CD8-positive, alpha-beta memory T cell (primary cell): ENCODE results near the gene RPUSD1. TPM values are rescaled to one million over a fixed set of nuclear protein-coding genes. Genes with fewer than 3 reads are reported as not detected.

Experiments used
- CTCF ChIA-PET: fragments of 350-600 bp; sonication (Branson Sonifier 250); formaldehyde crosslinking; loops from one replicate; lab custom pipeline; 2021; ENCODE audit warnings: antibody characterized with exemption; lab: Charles Lee
- POLR2A ChIA-PET: fragments of 350-600 bp; sonication (Branson Sonifier 250); formaldehyde crosslinking; loops from one replicate; lab custom pipeline; 2021; ENCODE audit warnings: antibody characterized with exemption; lab: Charles Lee
- DNase-seq, 5 donors: peaks; one replicate each; pipeline versions ENCODE4 v3.0.0 to v3.0.0-alpha.2; 2020 to 2022; ENCODE audit warnings: mixed read lengths in 1 of 5
- H3K27ac ChIP-seq: one replicate; pipeline ENCODE4 v1.7.0; 2013; ENCODE audit warnings: low read depth, mild to moderate bottlenecking, low read length, moderate library complexity
- H3K27me3 ChIP-seq: 2 replicates; pipeline ENCODE4 v1.7.0; 2013; ENCODE audit warnings: low read length, mild to moderate bottlenecking; ENCODE audit not compliant: insufficient read depth, poor library complexity, severe bottlenecking
- H3K36me3 ChIP-seq: 2 replicates; pipeline ENCODE4 v1.7.0; 2013; ENCODE audit warnings: mild to moderate bottlenecking, low read length, moderate library complexity; ENCODE audit not compliant: insufficient read depth
- H3K4me1 ChIP-seq: 2 replicates; pipeline ENCODE4 v1.7.0; 2013; ENCODE audit warnings: mild to moderate bottlenecking, low read length, moderate library complexity; ENCODE audit not compliant: insufficient read depth
- H3K4me3 ChIP-seq: 2 replicates; pipeline ENCODE4 v1.7.0; 2013; ENCODE audit warnings: mild to moderate bottlenecking, low read length
- H3K9me3 ChIP-seq: 2 replicates; pipeline ENCODE4 v1.7.0; 2013; ENCODE audit warnings: mild to moderate bottlenecking, low read length
- H3K27ac Mint-ChIP-seq, 8 donors: one replicate each; pipeline ENCODE4 v1.8.0; 2020 to 2021; ENCODE audit warnings: mixed read lengths in 8 of 8, mild to moderate bottlenecking in 6 of 8, inconsistent platforms in 3 of 8, moderate library complexity in 3 of 8
- H3K27me3 Mint-ChIP-seq, 2 donors: one replicate each; pipeline ENCODE4 v1.8.0; 2020 to 2021; ENCODE audit warnings: mixed read lengths in 2 of 2, mild to moderate bottlenecking in 1 of 2, moderate library complexity in 1 of 2
- H3K36me3 Mint-ChIP-seq, 3 donors: one replicate each; pipeline ENCODE4 v1.8.0; 2020 to 2021; ENCODE audit warnings: mixed read lengths in 3 of 3, inconsistent platforms in 1 of 3, mild to moderate bottlenecking in 1 of 3
- H3K4me1 Mint-ChIP-seq, 3 donors: one replicate each; pipeline ENCODE4 v1.8.0; 2020 to 2021; ENCODE audit warnings: mixed read lengths in 3 of 3, inconsistent platforms in 1 of 3, mild to moderate bottlenecking in 1 of 3
- H3K4me3 Mint-ChIP-seq, 7 donors: one replicate each; pipeline ENCODE4 v1.8.0; 2020 to 2021; ENCODE audit warnings: mixed read lengths in 7 of 7, mild to moderate bottlenecking in 6 of 7, moderate library complexity in 4 of 7, inconsistent platforms in 2 of 7
- H3K9me3 Mint-ChIP-seq, 5 donors: one replicate each; pipeline ENCODE4 v1.8.0; 2020 to 2022; ENCODE audit warnings: mixed read lengths in 5 of 5, mild to moderate bottlenecking in 3 of 5, moderate library complexity in 2 of 5, inconsistent platforms in 1 of 5
- polyA plus RNA-seq: library from polyadenylated mRNA; unstranded; fragments of 300-500 nt; fragmentation: Illumina TruSeq; gene quantifications from one replicate; pipeline ENCODE4 v1.2.3, GENCODE V29; 2021
- total RNA-seq, 2 experiments: library from RNA; stranded (reverse); gene quantifications; one replicate each; pipeline ENCODE4 v1.2.3, GENCODE V29; 2021

RPUSD1 gene
- total and polyA plus RNA-seq, 3 experiments from 2014 or later, result 34.2 to 44.5 (median 40.2) TPM

GRCh38 chr16:799948-800833 is 12.0 kb upstream of the RPUSD1 start, which contains the start of gene GNG13:
Gene GNG13 (minus strand): TSS chr16:800734. CDS start chr16:799077, 1,657 bp downstream.
- H3K4me3 Mint-ChIP-seq, result no peak within 1 kb of the TSS
- no peaks in the 10 kb centered on the region for H3K9me3 ChIP-seq
- H3K27me3 Mint-ChIP-seq, result peaks cover 13 to 15% of the 10 kb centered on the region in 2 donors
- no peak within 1 kb of the TSS for H3K27ac Mint-ChIP-seq
- H3K9me3 Mint-ChIP-seq, result peaks cover 0 to 2% (median 0%) of the 10 kb centered on the region in 5 donors
- CTCF ChIA-PET, result interaction anchor here (1.1 kb wide), 1 partner anchor 15 kb away, joined by 3 read pairs; no protein-coding TSS in a partner anchor
- POLR2A ChIA-PET, result no interaction called here
- peaks cover 6% of the 10 kb centered on the region for H3K27me3 ChIP-seq
- H3K4me3 ChIP-seq, result no peak within 1 kb of the TSS
- H3K27ac ChIP-seq, result no peak within 1 kb of the TSS
- no peaks in the 10 kb centered on the region for H3K36me3 ChIP-seq
- H3K4me1 ChIP-seq, result no peaks in the 10 kb centered on the region
- no peaks in the 10 kb centered on the region for H3K36me3 Mint-ChIP-seq
- DNase-seq, result no peak
- H3K4me1 Mint-ChIP-seq, result no peaks in the 10 kb centered on the region

DNA sequence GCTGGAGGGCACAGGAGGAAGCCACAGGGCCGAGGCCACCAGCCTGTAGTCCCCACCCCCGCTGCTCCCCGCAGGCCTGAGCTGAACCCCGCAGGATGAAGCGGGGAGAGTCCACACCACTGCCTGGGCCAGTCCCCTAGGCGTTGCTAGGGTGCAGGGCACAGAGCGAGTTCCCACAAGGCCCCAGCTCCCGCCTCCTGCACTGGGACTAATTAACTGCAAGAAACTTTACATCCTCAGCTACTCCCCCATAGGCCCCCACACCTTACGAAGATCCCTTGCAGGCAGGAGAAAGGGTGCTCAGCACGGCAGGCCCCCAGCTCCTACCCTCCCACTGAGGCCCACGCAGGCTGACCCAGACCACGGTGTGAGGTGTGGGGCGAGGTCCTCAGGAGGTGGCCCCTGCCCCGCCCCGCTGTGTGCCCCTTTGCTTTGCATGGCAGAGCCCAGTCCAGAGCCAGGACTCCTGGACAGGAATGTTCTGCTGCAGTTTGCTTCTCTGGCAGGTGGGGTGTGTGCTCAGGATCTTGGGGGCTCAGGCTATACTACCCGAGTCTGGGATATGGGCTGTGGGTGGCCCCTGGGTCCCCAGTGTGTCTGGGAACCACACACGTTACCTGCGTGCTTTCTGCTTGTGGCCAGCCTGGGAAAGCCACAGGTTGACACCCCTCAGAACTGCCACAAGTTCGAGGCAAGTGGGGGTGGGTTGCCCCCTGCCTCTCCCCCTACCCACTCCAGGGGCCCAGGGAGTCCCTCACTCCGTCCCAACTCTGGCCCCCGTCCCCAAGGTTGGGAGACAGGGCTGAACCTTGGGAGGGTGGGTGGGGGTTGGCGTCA is 11.1 kb upstream of the RPUSD1 start:
- peaks cover 6% of the 10 kb centered on the region for H3K27me3 ChIP-seq
- H3K36me3 Mint-ChIP-seq, result no peaks in the 10 kb centered on the region
- POLR2A ChIA-PET, result no interaction called here
- H3K27me3 Mint-ChIP-seq, result peaks cover 12 to 15% of the 10 kb centered on the region in 2 donors
- no peak overlapping the region for H3K4me3 Mint-ChIP-seq
- no peak overlapping the region for H3K4me3 ChIP-seq
- CTCF ChIA-PET, result no interaction called here
- DNase-seq, result no peak
- H3K4me1 ChIP-seq, result no peaks in the 10 kb centered on the region
- H3K27ac Mint-ChIP-seq, result no peak overlapping the region
- peaks cover 0 to 2% (median 0%) of the 10 kb centered on the region in 5 donors for H3K9me3 Mint-ChIP-seq
- H3K36me3 ChIP-seq, result no peaks in the 10 kb centered on the region
- no peaks in the 10 kb centered on the region for H3K9me3 ChIP-seq
- no peaks in the 10 kb centered on the region for H3K4me1 Mint-ChIP-seq
- H3K27ac ChIP-seq, result no peak overlapping the region

GRCh38 chr16:798666-799065 is 10.5 kb upstream of the RPUSD1 start:
- Mint-ChIP-seq H3K4me3 (no peak overlapping the region), H3K27ac (no peak overlapping the region), H3K4me1 (no peaks in the 10 kb centered on the region), H3K9me3 (peaks cover 0 to 2% (median 0%) of the 10 kb centered on the region in 5 donors), H3K27me3 (peaks cover 11 to 15% of the 10 kb centered on the region in 2 donors), H3K36me3 (no peaks in the 10 kb centered on the region)
- no peak overlapping the region for H3K27ac ChIP-seq
- ChIA-PET CTCF (no interaction called here), POLR2A (no interaction called here)
- no peak overlapping the region for H3K4me3 ChIP-seq
- DNase-seq, result no peak
- peaks cover 6% of the 10 kb centered on the region for H3K27me3 ChIP-seq
- H3K9me3 ChIP-seq, result no peaks in the 10 kb centered on the region
- H3K36me3 ChIP-seq, result no peaks in the 10 kb centered on the region
- no peaks in the 10 kb centered on the region for H3K4me1 ChIP-seq

DNA sequence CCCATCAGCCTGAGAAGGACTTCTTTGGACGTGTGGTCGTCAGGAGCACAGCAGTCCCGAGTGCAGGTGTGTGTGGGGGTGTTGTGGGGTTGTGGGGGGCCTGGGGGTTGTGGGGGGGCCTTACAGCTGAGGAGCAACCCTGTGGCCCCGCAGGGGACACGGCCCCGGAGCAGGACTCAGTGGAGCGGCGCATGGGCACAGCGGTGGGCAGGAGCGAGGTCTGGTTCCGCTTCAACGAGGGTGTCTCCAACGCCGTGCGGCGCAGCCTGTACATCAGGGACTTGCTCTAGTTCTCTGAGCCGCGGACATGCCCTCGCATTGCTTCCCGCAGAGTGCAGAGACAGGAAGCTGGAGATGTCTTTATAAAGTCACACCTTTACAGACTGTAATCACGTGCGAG is 9.5 kb upstream of the RPUSD1 start:
- H3K27ac Mint-ChIP-seq, result no peak overlapping the region
- Histone ChIP-seq H3K4me3 (no peak overlapping the region), H3K4me1 (no peaks in the 10 kb centered on the region), H3K27me3 (peaks cover 6% of the 10 kb centered on the region), H3K36me3 (no peaks in the 10 kb centered on the region), H3K27ac (no peak overlapping the region), H3K9me3 (no peaks in the 10 kb centered on the region)
- H3K9me3 Mint-ChIP-seq, result peaks cover 0 to 2% (median 0%) of the 10 kb centered on the region in 5 donors
- peaks cover 11 to 15% of the 10 kb centered on the region in 2 donors for H3K27me3 Mint-ChIP-seq
- no peak overlapping the region for H3K4me3 Mint-ChIP-seq
- ChIA-PET CTCF (no interaction called here), POLR2A (no interaction called here)
- DNase-seq, result no peak
- H3K36me3 Mint-ChIP-seq, result no peaks in the 10 kb centered on the region
- H3K4me1 Mint-ChIP-seq, result no peaks in the 10 kb centered on the region

DNA sequence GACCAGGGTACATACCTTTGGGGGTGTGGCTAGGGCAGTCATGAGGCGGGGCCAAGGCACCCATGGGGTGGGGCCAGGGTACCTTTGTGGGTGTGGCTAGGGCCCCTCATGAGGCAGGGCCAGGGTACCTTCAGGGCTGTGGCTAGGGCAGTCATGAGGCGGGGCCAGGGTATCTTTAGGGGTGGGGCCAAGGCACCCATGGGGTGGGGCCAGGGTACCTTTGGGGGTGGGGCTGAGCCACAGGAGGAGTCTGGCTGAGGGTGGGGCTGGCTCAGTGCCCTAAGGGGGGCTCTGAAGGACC is 8.9 kb upstream of the RPUSD1 start:
- peaks cover 6% of the 10 kb centered on the region for H3K27me3 ChIP-seq
- ChIA-PET CTCF (no interaction called here), POLR2A (no interaction called here)
- H3K36me3 ChIP-seq, result no peaks in the 10 kb centered on the region
- H3K4me1 Mint-ChIP-seq, result no peaks in the 10 kb centered on the region
- no peak overlapping the region for H3K27ac ChIP-seq
- no peaks in the 10 kb centered on the region for H3K9me3 ChIP-seq
- H3K4me1 ChIP-seq, result no peaks in the 10 kb centered on the region
- no peak for DNase-seq
- no peak overlapping the region for H3K27ac Mint-ChIP-seq
- no peak overlapping the region for H3K4me3 ChIP-seq
- no peak overlapping the region for H3K4me3 Mint-ChIP-seq
- H3K27me3 Mint-ChIP-seq, result peaks cover 8 to 11% of the 10 kb centered on the region in 2 donors
- H3K9me3 Mint-ChIP-seq, result peaks cover 0 to 2% (median 0%) of the 10 kb centered on the region in 5 donors
- H3K36me3 Mint-ChIP-seq, result no peaks in the 10 kb centered on the region

DNA sequence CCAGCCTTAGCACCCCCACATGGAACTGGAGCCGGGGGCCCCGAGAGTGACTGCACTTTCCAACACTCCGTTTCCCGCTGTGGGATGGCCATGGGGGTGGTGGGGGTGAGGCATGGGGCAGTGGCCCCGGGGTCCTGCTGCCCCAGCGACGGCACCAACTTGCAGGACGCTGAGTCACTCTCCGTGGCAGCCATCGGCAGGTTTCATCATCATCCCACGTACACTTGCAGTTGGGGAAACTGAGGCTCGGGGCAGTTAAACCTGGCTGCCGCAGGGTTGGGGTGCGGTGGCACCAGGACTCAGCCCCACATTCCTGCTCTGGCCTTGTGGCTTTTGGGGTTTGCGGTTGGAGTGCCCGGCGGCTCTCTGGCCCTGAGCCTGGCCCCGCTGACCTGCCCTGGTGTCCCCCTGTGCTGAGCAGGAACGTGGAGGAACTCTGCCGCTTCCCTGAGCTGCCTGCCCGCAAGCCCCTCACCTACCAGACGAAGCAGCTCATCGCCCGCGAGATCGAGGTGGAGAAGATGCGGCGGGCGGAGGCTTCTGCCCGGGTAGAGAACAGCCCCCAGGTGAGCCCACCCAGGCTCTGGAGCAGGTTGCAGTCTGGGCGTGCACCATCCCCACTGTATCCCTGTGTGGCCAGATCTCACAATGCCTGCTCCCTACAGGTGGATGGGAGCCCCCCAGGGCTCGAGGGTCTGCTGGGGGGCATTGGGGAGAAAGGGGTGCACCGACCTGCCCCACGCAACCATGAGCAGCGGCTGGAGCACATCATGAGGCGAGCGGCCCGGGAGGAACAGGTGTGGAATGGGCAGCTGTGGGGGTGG is 8.3 kb upstream of the RPUSD1 start:
- Histone ChIP-seq H3K27me3 (peaks cover 5% of the 10 kb centered on the region), H3K36me3 (no peaks in the 10 kb centered on the region), H3K4me1 (no peaks in the 10 kb centered on the region), H3K4me3 (no peak overlapping the region), H3K9me3 (no peaks in the 10 kb centered on the region), H3K27ac (no peak overlapping the region)
- ChIA-PET CTCF (no interaction called here), POLR2A (no interaction called here)
- no peak overlapping the region for H3K4me3 Mint-ChIP-seq
- peaks cover 0 to 2% (median 0%) of the 10 kb centered on the region in 3 donors for H3K4me1 Mint-ChIP-seq
- H3K36me3 Mint-ChIP-seq, result peaks cover 0 to 3% (median 0%) of the 10 kb centered on the region in 3 donors
- peaks cover 8% of the 10 kb centered on the region in 2 donors for H3K27me3 Mint-ChIP-seq
- H3K27ac Mint-ChIP-seq, result no peak overlapping the region
- DNase-seq, result no peak
- peaks cover 0 to 2% (median 0%) of the 10 kb centered on the region in 5 donors for H3K9me3 Mint-ChIP-seq

- Histone ChIP-seq H3K36me3 (no peaks in the 10 kb centered on the region), H3K27me3 (no peaks in the 10 kb centered on the region), H3K4me3 (no peak overlapping the region), H3K27ac (no peak overlapping the region), H3K4me1 (no peaks in the 10 kb centered on the region), H3K9me3 (no peaks in the 10 kb centered on the region)
- H3K4me3 Mint-ChIP-seq, result no peak overlapping the region
- peaks cover 0 to 3% (median 0%) of the 10 kb centered on the region in 3 donors for H3K4me1 Mint-ChIP-seq
- ChIA-PET POLR2A (no interaction called here), CTCF (no interaction called here)
- DNase-seq, result no peak
- no peak overlapping the region for H3K27ac Mint-ChIP-seq
- peaks cover 0 to 2% (median 0%) of the 10 kb centered on the region in 5 donors for H3K9me3 Mint-ChIP-seq
- H3K36me3 Mint-ChIP-seq, result peaks cover 0 to 8% (median 0%) of the 10 kb centered on the region in 3 donors
- H3K27me3 Mint-ChIP-seq, result peaks cover 2 to 3% of the 10 kb centered on the region in 2 donors
Measured at GRCh38 chr16:795580-796229, 7.5 kb upstream of the RPUSD1 start.
